GM04504 (cell line): ENCODE data around the gene ADARB2.
"Not testable (repeated sequence)": the region's sequence is repeated elsewhere in the genome, so short reads cannot be mapped to it uniquely, and the experiment has no call there.

Experiments used
- DNase-seq: peaks from one replicate; pipeline ENCODE4 v3.0.0-alpha.2; 2012; ENCODE audit warnings: low read depth

The ADARB2 gene

DNA sequence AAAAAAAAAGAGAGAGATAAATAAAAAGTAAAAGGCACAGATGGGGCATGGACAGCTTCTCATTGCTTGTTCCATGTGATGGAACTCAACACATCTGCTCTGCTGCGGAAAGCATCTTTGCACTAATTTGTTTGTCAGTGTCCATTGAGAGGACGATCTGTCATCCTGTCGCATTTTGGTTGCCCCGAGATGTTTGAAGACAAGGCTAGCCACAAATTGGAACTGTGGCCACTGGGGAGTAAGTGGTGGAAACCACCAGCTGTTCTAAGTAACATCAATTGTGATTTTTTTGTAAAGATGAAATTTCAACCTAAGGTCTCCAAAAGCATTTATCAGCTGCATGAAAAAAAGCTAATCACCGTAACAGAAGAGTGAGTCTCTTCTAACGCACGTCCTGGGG is 312.7 kb downstream of the ADARB2 start:
- DNase-seq = no peak

DNA sequence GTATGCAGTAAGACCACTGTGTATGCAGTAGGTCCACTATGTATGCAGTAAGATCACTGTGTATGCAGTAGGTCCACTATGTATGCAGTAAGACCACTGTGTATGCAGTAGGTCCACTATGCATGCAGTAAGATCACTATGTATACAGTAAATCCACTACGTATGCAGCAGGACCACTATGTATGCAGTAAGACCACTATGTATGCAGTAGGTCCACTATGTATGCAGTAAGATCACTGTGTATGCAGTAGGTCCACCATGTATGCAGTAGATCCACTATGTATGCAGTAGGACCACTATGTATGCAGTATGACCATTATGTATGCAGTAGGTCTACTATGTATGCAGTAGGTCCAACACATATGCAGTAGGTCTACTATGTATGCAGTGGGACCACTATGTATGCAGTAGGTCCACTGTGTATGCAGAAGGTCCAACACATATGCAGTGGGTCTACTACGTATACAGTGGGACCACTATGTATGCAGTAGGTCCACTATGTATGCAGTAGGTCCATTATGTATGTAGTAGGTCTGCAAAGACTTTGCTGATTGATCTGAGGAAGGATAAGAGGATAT is 313.6 kb downstream of the ADARB2 start:
- no peak for DNase-seq

DNA sequence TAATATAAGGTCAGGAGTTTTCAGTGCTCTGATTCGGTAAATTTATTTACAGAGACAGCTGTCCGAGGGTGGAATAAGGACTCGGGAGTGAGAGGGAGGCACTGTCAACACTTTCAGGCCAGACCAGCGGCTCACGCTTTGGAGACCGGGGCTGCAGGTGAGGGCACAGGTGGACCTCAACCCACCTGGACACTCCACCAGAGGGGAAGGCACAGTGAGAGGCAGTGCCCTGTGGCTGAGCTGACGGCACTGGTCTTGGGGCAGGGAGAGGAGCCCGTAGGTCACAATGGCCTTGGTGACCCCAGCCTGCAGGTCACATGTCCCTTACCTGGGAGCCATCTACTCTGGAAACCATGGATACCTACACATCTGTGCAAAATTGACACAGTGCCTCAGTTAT is 315.1 kb downstream of the ADARB2 start:
- DNase-seq = no peak

DNA sequence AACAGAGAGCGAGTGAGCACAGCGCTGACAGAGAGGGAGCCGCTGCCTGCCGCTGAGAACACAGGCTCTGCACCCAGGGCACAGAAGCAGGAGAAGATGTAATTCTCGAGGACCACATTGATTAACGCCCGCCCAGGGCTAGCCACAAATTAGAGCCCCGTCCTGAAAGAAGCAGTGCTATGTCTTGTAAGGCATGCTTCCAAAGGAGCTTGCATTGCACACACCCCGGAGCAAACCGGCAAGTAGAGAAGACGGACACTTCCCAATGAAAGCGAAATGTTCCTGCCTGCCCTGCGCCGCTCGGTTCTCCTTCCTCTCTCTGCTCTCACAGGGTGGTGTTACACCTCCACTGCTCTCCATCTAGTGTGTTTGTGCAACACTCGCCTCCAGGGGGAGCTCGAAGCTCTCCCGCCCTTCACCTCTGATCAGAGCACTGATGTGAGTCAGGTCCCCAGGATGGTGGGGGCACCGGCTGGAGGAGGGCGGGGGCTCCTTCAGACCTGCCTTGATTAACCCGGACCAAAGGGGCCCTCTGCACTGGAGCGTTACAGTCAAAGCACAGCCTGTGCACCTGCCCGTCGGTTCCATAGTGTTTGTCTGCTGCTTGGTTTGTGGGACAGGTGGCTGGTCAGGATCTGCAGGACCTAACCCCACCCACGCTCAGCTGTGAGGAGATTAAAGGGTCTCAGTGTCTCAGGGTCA is 316.5 kb downstream of the ADARB2 start:
- no peak for DNase-seq

DNA sequence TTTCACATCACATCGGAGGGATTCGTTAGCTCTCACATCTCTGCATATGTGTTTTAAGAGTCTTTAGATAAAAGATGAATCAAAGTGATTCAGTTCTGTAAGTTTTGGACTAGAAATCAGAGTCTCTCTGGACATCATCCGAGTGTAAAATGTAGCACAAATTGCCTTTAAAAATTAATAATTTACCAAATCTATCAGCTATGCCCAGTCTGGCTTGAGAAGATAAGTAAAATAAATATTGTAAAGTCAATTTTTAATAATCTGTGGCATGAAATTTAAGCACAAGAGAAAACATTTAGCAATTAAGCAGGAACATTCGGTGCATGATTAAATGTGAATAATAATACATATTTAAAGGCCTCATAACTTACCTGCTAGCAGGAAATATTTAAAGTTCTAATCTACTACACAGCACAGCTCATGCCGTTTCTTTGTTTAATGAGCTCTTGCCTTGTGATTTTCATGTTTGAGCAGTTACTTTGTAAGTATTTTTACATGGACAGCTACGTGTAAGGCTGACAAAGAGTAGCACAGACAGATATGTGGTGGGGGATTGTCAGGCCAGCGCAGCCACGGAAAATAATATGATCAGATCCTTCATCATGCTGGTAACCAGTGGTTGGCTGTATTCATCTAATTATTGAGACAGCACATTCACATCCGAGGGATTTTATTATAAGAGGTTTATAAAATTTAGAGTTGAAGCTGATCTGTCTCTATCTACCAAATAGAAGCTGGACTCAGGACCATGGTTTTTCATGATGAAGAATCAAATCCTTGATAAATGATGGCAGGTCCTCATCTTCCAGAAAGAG is 317.3 kb downstream of the ADARB2 start:
- DNase-seq = no peak

DNA sequence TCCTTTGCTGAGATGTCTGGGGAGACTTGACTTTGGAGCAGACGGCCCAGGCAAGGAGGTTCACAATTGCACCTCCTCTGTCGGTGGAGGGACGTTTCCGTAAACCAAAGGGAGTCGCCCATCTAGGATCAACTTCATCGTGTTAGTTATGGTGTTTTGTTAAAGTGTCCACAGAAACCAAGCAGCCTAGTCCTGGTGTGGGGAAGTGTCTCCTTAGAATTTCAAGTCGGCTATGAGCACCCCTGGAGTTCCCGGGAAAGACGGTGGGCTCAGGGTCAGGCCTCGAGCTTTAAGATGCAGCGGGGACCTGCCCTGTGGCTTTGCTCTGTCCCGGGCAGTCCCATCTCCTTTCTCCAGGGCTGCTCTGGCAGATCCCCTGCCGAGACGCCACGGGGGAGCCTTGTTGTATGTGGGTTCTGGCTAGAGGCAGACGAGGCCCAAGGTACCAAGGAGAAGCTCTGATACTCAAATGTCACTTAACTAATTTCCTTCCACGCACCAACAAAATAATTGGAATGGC is 319.2 kb downstream of the ADARB2 start:
- DNase-seq = no peak

DNA sequence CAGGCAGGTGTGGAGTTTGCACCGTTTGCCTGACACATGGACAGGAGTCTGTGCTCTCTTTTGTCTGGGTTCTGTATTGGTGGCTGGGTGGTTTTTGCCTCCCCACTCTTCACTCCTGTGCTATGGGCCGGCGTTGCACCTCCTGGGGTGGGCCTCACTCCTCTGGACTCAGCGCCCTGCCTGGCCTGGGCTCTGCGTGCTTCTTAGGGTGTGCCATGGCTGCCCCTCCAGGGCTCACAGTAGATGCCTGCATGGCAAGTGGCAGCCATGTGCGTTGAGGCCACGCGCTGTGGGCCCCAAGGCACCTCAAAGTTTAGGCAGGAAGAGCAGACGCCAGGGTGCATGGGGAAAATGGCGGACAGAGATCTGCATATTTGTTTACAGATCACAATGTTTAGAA is 319.8 kb downstream of the ADARB2 start:
- DNase-seq = no peak

DNA sequence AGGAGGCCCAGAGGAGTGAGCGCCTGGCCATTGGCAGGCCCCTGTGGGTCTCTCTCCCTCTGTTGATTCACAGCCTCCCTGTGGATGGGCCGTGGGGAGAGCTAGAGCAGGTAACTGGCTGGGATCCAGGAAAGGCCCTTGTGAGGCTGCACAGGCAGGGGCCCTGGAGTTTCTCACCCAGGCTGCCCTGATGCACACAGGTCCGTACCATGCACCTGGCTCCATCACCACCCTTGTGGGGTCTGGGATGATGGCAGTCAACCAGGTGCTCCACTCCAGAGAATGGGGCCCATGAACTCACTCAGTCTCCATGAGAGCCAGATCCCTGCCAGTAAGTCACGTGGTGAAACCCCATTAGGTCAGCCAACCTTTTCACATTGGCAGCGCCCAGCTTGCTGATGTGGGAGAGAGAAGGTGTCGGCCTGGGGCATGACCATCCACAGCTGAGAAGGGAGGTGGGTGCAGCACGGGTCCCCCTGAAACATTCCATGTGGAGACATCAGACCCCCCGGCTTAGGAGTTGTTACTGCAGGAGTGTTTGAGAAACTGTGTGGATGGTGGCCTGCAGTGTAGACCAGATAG is 320.8 kb downstream of the ADARB2 start:
- no peak for DNase-seq

DNA sequence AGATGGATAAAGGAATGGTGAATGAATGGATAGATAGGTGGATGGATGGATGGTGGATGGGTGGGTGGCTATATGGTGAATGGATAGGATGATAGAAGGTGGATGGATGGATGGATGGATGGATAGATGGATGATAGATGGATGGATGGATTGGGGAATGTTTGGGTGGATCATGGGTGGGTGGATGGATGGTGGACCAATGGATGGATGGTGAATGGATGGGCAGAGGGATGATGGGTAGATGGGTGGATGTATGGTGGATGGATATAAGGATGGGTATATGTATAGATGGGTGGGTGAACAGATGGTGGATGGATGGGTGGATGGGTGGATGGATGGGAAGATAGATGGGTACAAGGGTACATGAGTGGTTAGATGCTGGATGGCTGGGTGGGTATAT is 322.4 kb downstream of the ADARB2 start:
- no peak for DNase-seq

DNA sequence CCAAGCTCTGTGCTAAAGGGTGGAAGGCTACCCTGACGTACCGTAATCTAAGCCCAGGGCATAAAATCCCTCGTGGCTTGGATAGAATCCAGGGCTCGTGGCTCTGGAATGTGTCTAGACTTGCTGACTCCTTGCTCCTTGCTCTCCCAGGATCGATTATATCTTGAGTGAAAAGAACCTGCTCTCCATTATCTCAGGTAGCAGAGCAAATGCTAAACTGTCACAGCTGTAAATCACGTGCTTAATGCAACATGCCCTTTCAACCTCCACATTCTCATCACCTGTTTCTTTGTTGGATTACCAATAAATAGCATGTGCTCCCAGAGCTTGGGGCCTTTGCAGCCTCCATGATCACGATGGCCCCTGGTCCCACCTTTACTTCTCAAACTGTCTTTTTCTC is 323.0 kb downstream of the ADARB2 start:
- not testable (repeated sequence) for DNase-seq

DNA sequence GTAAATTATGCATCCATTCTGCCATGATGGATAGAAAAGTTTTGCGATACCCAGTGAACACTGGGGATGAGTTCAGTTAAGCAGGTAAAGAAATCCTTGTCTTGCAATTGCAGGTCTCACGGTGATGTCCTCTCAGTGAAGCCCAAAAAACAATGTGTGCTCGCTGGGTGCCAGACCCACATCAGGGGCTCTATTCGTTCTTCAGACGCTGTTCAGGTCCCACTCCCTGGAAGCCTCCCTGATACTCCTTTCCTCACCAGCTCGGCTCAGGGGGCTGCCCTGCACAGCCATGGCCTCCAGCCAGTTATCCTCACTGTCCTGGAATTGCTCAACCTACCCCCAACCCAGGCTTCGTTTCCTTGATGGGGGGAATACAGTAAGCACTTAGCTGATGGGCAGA is 323.5 kb downstream of the ADARB2 start:
- DNase-seq = no peak

DNA sequence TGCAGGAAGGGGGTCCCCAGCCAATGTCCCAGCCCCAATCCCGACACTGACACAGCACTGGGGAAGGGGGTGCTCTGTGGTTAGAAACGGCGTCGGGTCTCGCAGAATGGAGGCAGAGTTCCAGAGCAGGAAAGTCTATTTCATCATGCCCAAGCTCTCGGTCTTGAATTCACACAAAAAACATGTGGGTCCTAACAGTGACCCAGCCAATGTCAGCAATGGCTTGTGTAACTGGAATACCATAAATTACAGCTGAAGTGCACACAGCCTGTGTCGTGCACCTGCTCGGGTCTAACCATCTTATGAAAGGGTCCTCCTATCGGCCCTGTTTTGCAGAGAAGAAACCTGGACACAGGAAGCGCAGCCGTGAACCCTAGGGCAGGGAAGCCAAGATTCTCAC is 324.1 kb downstream of the ADARB2 start:
- DNase-seq = no peak

DNA sequence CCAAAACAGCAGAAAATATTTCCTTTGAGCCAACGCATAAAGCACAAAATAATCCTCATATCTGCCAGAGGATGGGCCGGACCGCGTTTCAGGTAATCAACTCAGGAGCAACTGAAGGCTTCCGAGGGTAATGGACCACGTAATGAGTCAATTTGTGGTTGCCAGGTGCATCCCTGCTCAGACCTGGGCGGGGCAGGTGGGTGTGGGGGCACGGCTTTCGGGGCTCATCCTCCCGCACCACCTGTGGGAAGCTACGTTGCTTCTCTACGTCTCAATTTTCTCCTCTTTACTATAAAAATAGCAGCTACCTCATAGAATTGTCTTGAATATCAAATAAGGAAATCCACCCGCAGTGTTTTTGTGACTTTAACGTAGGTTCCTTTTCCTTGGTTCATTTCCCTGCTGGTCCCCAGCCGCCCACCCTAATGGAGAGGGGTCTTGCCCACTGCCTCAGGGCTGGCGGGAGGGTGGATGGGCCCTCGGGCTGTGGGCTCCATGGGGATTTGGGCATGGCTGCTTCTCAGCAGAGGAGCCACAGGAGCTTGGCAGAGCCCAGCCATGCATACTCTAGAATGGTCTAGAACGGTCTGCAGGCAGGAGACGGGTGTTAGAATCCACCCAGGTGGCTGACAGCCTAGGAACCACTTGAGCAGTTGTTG is 324.7 kb downstream of the ADARB2 start:
- no peak for DNase-seq

DNA sequence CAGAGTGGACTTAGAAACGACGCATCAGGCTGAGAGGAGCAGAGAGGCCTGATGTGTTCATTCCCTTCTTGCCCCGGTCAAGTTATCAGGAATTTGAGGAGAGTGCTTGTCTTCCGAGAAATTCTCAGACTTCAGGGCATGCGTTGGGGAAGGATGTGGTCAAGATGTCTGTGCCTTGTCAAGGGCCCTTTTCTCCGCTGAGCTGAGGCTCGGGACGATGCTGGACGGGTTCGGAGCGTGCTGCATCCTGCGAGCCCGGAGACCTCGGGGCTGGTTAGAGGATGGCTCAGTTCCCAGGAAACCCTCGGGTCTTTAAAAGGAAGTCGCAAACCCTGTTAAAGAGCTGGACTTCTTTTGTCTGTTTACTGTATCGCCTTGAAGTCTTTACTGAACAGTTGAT is 325.4 kb downstream of the ADARB2 start:
- DNase-seq = no peak

DNA sequence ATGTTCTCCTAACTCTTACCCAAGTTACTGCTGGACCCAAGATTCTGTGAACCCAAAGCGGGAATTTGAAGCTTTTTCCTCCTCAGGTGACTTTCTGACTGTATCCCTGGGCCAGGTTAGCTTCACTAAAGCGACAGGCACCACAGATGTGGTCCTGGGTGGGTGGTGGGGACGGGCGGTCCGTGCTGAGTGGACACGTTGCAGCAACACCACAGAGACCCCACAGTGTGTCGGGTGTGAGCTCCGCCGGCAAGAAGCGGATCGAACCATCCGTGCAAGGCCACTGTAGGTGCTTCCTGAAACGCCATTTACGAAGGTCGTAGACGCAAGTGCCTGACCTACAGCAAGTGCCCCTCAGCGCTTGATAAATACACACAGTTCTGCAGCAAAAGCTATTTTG is 325.9 kb downstream of the ADARB2 start:
- DNase-seq = no peak

DNA sequence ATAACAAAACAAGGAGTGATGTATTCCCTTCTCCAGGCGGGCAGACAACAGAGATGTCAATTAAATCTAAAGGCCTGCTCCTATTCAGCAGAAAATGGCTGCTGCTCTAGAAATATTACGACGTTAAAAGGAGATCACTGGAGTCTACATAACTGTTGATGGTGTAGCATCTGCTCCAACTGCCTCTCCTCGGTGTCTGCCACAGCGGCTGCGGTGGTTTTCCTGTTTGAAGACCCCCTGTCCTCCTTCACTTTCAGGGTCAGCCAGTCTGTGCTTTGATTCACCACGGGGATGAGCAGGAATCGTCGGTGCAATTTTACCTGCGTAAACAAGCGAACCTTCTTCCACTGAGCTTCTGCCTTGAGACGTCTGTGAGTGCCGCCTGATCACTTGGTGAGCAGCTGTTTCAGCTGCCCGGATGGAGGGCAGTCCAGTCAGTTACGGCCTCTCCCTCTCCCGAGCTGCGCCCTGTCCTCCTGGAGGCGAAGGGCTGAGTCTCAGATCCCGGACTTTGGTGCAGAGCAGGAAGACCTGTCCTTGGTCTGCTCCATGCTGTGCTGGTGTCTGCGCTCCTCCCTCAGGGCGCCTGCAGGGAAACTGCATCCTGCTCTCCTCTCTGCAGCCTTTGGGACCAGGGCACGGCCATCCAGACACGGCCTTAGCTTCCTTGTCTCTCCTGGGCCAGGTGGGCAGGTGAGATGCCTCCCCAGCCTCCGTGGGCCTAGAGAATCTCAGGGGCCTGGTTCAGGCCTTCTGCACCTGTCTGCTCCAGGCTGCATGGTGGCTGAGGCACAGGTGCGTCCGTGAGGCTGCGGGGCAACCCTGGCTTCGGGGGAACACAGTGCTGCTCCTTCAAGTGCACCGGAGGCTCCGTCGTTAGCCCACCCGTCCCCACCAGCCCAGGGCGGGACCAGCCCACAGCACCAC is 326.6 kb downstream of the ADARB2 start:
- DNase-seq = no peak

DNA sequence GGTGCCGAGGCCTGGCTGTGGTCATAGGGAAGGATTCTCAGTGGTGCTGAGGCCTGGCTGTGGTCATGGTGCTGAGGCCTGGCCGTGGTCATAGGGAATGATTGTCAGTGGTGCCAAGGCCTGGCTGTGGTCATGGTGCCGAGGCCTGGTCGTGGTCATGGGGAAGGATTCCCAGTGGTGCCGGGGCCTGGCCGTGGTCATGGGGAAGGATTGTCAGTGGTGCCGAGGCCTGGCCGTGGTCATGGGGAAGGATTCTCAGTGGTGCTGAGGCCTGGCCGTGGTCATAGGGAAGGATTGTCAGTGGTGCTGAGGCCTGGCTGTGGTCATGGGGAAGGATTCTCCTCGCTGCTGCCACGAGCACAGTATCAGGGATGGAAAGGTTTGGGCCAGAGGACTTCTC is 327.3 kb downstream of the ADARB2 start:
- DNase-seq = no peak

DNA sequence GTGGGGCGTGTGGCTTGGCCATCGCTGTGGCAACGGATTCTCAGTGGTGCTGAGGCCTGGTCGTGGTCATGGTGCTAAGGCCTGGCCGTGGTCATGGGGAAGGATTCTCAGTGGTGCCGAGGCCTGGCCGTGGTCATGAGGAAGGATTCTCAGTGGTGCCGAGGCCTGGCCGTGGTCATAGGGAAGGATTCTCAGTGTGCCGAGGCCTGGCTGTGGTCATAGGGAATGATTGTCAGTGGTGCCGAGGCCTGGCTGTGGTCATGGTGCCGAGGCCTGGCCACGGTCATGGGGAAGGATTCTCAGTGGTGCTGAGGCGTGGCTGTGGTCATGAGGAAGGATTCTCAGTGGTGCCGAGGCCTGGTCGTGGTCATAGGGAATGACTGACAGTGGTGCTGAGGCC is 327.9 kb downstream of the ADARB2 start:
- no peak for DNase-seq

DNA sequence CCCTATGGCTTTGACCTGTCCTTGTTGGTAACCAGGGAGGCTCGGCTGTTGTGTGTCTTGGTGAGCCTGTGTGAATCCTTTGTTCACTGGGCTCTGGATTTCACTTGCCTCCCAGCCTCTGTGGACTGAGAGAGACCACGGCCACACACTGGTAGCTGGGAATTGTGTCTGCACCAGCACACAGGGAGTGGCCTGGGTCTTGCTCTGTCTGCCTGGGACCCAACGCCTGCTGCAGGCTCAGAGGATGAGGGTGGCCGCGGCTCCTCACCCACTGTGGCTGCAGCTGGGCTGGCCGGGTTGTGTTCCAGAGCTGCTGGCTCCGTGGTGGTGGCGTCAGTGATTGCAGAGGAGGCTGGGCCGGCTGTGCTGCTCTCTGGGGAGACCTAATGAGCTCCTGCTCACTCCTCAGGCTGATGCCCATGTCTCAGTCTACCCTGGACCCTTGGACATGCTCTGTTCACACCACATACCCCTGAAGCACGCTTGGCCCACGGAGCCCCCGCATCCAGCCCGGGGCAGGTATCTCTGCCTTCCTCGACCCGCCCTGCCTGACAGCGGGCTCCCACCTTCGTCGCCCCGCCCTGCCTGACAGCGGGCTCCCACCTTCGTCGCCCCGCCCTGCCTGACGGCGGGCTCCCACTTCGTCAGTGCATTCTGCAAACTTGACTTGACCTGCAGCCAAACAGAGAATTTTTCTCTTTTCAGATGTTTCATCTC is 328.5 kb downstream of the ADARB2 start:
- DNase-seq = no peak
